Measurements from ENCODE around the gene HTATSF1.

Gene HTATSF1

GRCh38 chrX:136538811-136539210 lies 41.4 kb downstream of the HTATSF1 start:
- Histone ChIP-seq H3K4me3 (ENCODE audit: low read depth, low read length, poor library complexity, severe bottlenecking) (no peak overlapping the region), H3K4me1 (ENCODE audit: insufficient read depth, low read length, severe bottlenecking) (no peaks in the 10 kb centered on the region), H3F3A (ENCODE audit: insufficient read depth, low read length) (no peaks in the 10 kb centered on the region), H3K27ac (ENCODE audit: low read depth, low read length, poor library complexity, severe bottlenecking) (no peak overlapping the region), H3K4me2 (ENCODE audit: low read length) (no peak overlapping the region), H4K20me1 (ENCODE audit: insufficient read depth, low read length) (no peaks in the 10 kb centered on the region), H3K79me2 (ENCODE audit: insufficient read depth, low read length) (no peaks in the 10 kb centered on the region), H3K9me3 (ENCODE audit: low read length) (no peaks in the 10 kb centered on the region), H3K9me2 (ENCODE audit: low read depth, low read length) (no peaks in the 10 kb centered on the region), H3K27me3 (ENCODE audit: insufficient read depth, low read length) (no peaks in the 10 kb centered on the region), H3K9ac (ENCODE audit: low read length) (no peak overlapping the region), H3K36me3 (ENCODE audit: insufficient read depth, low read length) (no peaks in the 10 kb centered on the region), H2AFZ (ENCODE audit: low read length) (no peak overlapping the region)
- TF ChIP-seq CTCF (IDR thresholded peaks at IDR 0.05; ENCODE audit: low read length), result no peak

- Histone ChIP-seq H2AFZ (ENCODE audit: low read length) (no peak overlapping the region), H3K9ac (ENCODE audit: low read length) (no peak overlapping the region), H3F3A (ENCODE audit: insufficient read depth, low read length) (no peaks in the 10 kb centered on the region), H3K9me2 (ENCODE audit: low read depth, low read length) (no peaks in the 10 kb centered on the region), H3K9me3 (ENCODE audit: low read length) (no peaks in the 10 kb centered on the region), H3K36me3 (ENCODE audit: insufficient read depth, low read length) (no peaks in the 10 kb centered on the region), H3K4me1 (ENCODE audit: insufficient read depth, low read length, severe bottlenecking) (no peaks in the 10 kb centered on the region), H4K20me1 (ENCODE audit: insufficient read depth, low read length) (no peaks in the 10 kb centered on the region), H3K79me2 (ENCODE audit: insufficient read depth, low read length) (no peaks in the 10 kb centered on the region), H3K4me3 (ENCODE audit: low read depth, low read length, poor library complexity, severe bottlenecking) (no peak overlapping the region), H3K27ac (ENCODE audit: low read depth, low read length, poor library complexity, severe bottlenecking) (no peak overlapping the region), H3K27me3 (ENCODE audit: insufficient read depth, low read length) (no peaks in the 10 kb centered on the region), H3K4me2 (ENCODE audit: low read length) (no peak overlapping the region)
- TF ChIP-seq EZH2 (IDR thresholded peaks at IDR 0.05; ENCODE audit: borderline replicate concordance, low read length) (no peak), CTCF (IDR thresholded peaks at IDR 0.05; ENCODE audit: low read length) (no peak)
Measured at GRCh38 chrX:136540226-136540625, 42.8 kb downstream of the HTATSF1 start.

- Histone ChIP-seq H3K27me3 (ENCODE audit: insufficient read depth, low read length) (no peaks in the 10 kb centered on the region), H4K20me1 (ENCODE audit: insufficient read depth, low read length) (no peaks in the 10 kb centered on the region), H3K4me2 (ENCODE audit: low read length) (no peak overlapping the region), H3K4me1 (ENCODE audit: insufficient read depth, low read length, severe bottlenecking) (no peaks in the 10 kb centered on the region), H3K4me3 (ENCODE audit: low read depth, low read length, poor library complexity, severe bottlenecking) (no peak overlapping the region), H3K36me3 (ENCODE audit: insufficient read depth, low read length) (no peaks in the 10 kb centered on the region), H2AFZ (ENCODE audit: low read length) (no peak overlapping the region), H3K9ac (ENCODE audit: low read length) (no peak overlapping the region), H3K79me2 (ENCODE audit: insufficient read depth, low read length) (no peaks in the 10 kb centered on the region), H3K9me3 (ENCODE audit: low read length) (no peaks in the 10 kb centered on the region), H3K9me2 (ENCODE audit: low read depth, low read length) (no peaks in the 10 kb centered on the region), H3F3A (ENCODE audit: insufficient read depth, low read length) (no peaks in the 10 kb centered on the region), H3K27ac (ENCODE audit: low read depth, low read length, poor library complexity, severe bottlenecking) (no peak overlapping the region)
- TF ChIP-seq CTCF (IDR thresholded peaks at IDR 0.05; ENCODE audit: low read length), result no peak
- no peak for TF ChIP-seq EZH2 (IDR thresholded peaks at IDR 0.05; ENCODE audit: borderline replicate concordance, low read length)
Measured at GRCh38 chrX:136541294-136541693, 43.9 kb downstream of the HTATSF1 start.

Data from OCI-LY1 (cell line).